ENCODE data around the gene MTRF1L.
A peak's percentile ranks its signal among the peaks of the same experiment; 100 is the strongest.
"Not testable (repeated sequence)": the region's sequence is repeated elsewhere in the genome, so short reads cannot be mapped to it uniquely, and the experiment has no call there.

The MTRF1L gene

GRCh38 chr6:153001767-153002612 is 519 bp downstream of the MTRF1L start:
- no peaks in the 10 kb centered on the region for H3K27me3 Mint-ChIP-seq (ENCODE audit: low read depth)

GRCh38 chr6:153000790-153001189 is 1.7 kb downstream of the MTRF1L start:
- H3K27me3 Mint-ChIP-seq (ENCODE audit: low read depth); H3K9me3 Mint-ChIP-seq: not testable (repeated sequence)
- peak overlapping the region in 1 of 3 experiments; percentile 10 for H3K27ac Mint-ChIP-seq
- H3K4me1 Mint-ChIP-seq = peaks cover 23% of the 10 kb centered on the region
- peaks cover 30% of the 10 kb centered on the region for H3K36me3 Mint-ChIP-seq (ENCODE audit: low read depth)
- peak overlapping the region; percentile 92 to 99 (median 95) for H3K4me3 Mint-ChIP-seq

More at GRCh38 chr6:153001767-153002612, 519 bp downstream of the MTRF1L start:
- H3K4me3 Mint-ChIP-seq = peak overlapping the region; percentile 92 to 99 (median 95)
- no peaks in the 10 kb centered on the region for H3K9me3 Mint-ChIP-seq
- no peak for TF ChIP-seq CTCF (IDR thresholded peaks at IDR 0.05; ENCODE audit: unreplicated experiment in 3 of 3)
- peaks cover 23% of the 10 kb centered on the region for H3K4me1 Mint-ChIP-seq
- peaks cover 23% of the 10 kb centered on the region for H3K36me3 Mint-ChIP-seq (ENCODE audit: low read depth)
- peak overlapping the region; percentile 79 to 98 (median 89) for H3K27ac Mint-ChIP-seq

- Mint-ChIP-seq H3K27me3 (ENCODE audit: low read depth) (no peaks in the 10 kb centered on the region), H3K36me3 (ENCODE audit: low read depth) (peaks cover 32% of the 10 kb centered on the region), H3K4me3 (peak overlapping the region; percentile 60 to 81 (median 74))
Observed at GRCh38 chr6:153000243-153000642, 2.3 kb downstream of the MTRF1L start.

GRCh38 chr6:152999538-152999937 is 3.0 kb downstream of the MTRF1L start:
- not testable (repeated sequence) for H3K27ac Mint-ChIP-seq; H3K27me3 Mint-ChIP-seq (ENCODE audit: low read depth); H3K9me3 Mint-ChIP-seq
- Mint-ChIP-seq H3K4me1 (peaks cover 23% of the 10 kb centered on the region), H3K36me3 (ENCODE audit: low read depth) (peaks cover 32% of the 10 kb centered on the region), H3K4me3 (peak overlapping the region; percentile 28 to 57 (median 56))

More at GRCh38 chr6:153000243-153000642, 2.3 kb downstream of the MTRF1L start:
- peaks cover 23% of the 10 kb centered on the region for H3K4me1 Mint-ChIP-seq
- H3K9me3 Mint-ChIP-seq = no peaks in the 10 kb centered on the region
- H3K27ac Mint-ChIP-seq = peak overlapping the region in 1 of 3 experiments; percentile 10
- no peak for TF ChIP-seq CTCF (IDR thresholded peaks at IDR 0.05; ENCODE audit: unreplicated experiment in 3 of 3)

GRCh38 chr6:152993847-152994246 is 8.7 kb downstream of the MTRF1L start:
- no peaks in the 10 kb centered on the region for H3K4me1 Mint-ChIP-seq
- no peaks in the 10 kb centered on the region for H3K9me3 Mint-ChIP-seq
- H3K27ac Mint-ChIP-seq = no peak overlapping the region
- H3K27me3 Mint-ChIP-seq (ENCODE audit: low read depth) = no peaks in the 10 kb centered on the region
- H3K4me3 Mint-ChIP-seq = no peak overlapping the region
- no peak for TF ChIP-seq CTCF (IDR thresholded peaks at IDR 0.05; ENCODE audit: unreplicated experiment in 3 of 3)
- peaks cover 52% of the 10 kb centered on the region for H3K36me3 Mint-ChIP-seq (ENCODE audit: low read depth)

GRCh38 chr6:152993431-152993830 is 9.1 kb downstream of the MTRF1L start:
- Mint-ChIP-seq H3K36me3 (ENCODE audit: low read depth) (peaks cover 50% of the 10 kb centered on the region), H3K27me3 (ENCODE audit: low read depth) (no peaks in the 10 kb centered on the region), H3K4me3 (no peak overlapping the region), H3K27ac (no peak overlapping the region), H3K4me1 (no peaks in the 10 kb centered on the region), H3K9me3 (no peaks in the 10 kb centered on the region)
- no peak for TF ChIP-seq CTCF (IDR thresholded peaks at IDR 0.05; ENCODE audit: unreplicated experiment in 3 of 3)

GRCh38 chr6:152986978-152987377 is 15.5 kb downstream of the MTRF1L start:
- Mint-ChIP-seq H3K4me1 (peaks cover 15% of the 10 kb centered on the region), H3K27me3 (ENCODE audit: low read depth) (no peaks in the 10 kb centered on the region), H3K27ac (peak overlapping the region in 1 of 3 experiments; percentile 19), H3K36me3 (ENCODE audit: low read depth) (peaks cover 31% of the 10 kb centered on the region), H3K4me3 (no peak overlapping the region), H3K9me3 (no peaks in the 10 kb centered on the region)
- TF ChIP-seq CTCF (IDR thresholded peaks at IDR 0.05; ENCODE audit: unreplicated experiment in 3 of 3) = no peak

- Mint-ChIP-seq H3K4me3 (peak overlapping the region in 2 of 3 experiments; percentile 64 to 71), H3K36me3 (ENCODE audit: low read depth) (peaks cover 21% of the 10 kb centered on the region), H3K27ac (peak overlapping the region; percentile 63 to 98 (median 96)), H3K4me1 (peaks cover 27% of the 10 kb centered on the region)
- not testable (repeated sequence) for H3K27me3 Mint-ChIP-seq (ENCODE audit: low read depth); H3K9me3 Mint-ChIP-seq
Observed at GRCh38 chr6:152985300-152985699, 17.2 kb downstream of the MTRF1L start.
